Body of pancreas (tissue), 4 donors: ENCODE data around the gene SLC66A3. TPM values are rescaled to one million over a fixed set of nuclear protein-coding genes. Genes with fewer than 3 reads are reported as not detected.

Experiments used
- ATAC-seq: fragments of 150-250 bp; one replicate; pipeline ENCODE4 v1.9.1; 2016
- DNase-seq, 4 donors: peaks; one replicate each; pipeline ENCODE4 v3.0.0-alpha.2; 2019
- H3K27ac ChIP-seq, 4 donors: fragments of 200-600 bp; sonication (generic); 1 replicate in 3 of 4; 2 replicates in 1 of 4; pipeline versions ENCODE4 v1.5.1 to v1.6.1; 2016 to 2019; ENCODE audit warnings: mild to moderate bottlenecking in 1 of 4, mixed read lengths in 1 of 4, moderate library complexity in 1 of 4
- H3K27me3 ChIP-seq, 2 donors: fragments of 200-600 bp; sonication (generic); one replicate each; pipeline ENCODE4 v1.6.0; 2016; ENCODE audit warnings: mild to moderate bottlenecking in 1 of 2
- H3K36me3 ChIP-seq, 2 donors: fragments of 200-600 bp; sonication (generic); replicated peaks in 1 of 2; 2 replicates each; pipeline ENCODE4 v1.5.1; 2016; ENCODE audit warnings: low read depth in 2 of 2; ENCODE audit not compliant: insufficient read depth in 1 of 2
- H3K4me1 ChIP-seq: fragments of 200-600 bp; sonication (generic); one replicate; pipeline ENCODE4 v1.6.0; 2016
- H3K4me3 ChIP-seq, 2 donors: fragments of 200-600 bp; sonication (generic); 1 replicate in 1 of 2; 2 replicates in 1 of 2; pipeline ENCODE4 v1.5.1; 2016 to 2019
- H3K9me3 ChIP-seq, 3 donors: fragments of 200-600 bp; sonication (generic); 1 replicate in 2 of 3; 2 replicates in 1 of 3; pipeline ENCODE4 v1.5.1; 2016
- POLR2A ChIP-seq, 3 donors: fragments of 450-650 bp; IDR thresholded peaks; one replicate each; pipeline ENCODE4 v1.6.1; 2016; ENCODE audit warnings: antibody characterized with exemption in 3 of 3, mild to moderate bottlenecking in 2 of 3
- WGBS, 2 donors: methylation state at CpG; one replicate each; pipeline ENCODE4 v1.1.5; 2017; 5-methylcytosine and 5-hydroxymethylcytosine counted together
- intact Hi-C: fragments of 100-400 bp; cut with DNase I; formaldehyde crosslinking; loops from one replicate; pipeline ENCODE4 v1.15.1; 2023
- total RNA-seq, 2 donors: library from RNA; depleted of rRNA; stranded (reverse); fragments of >200 nt; gene quantifications; one replicate each; pipeline ENCODE4 v1.1.0, GENCODE V29; 2016
- TF ChIP-seq, protein P1 (sequence below), 7 experiments: fragments of 450-650 bp in 4 of 7; fragments of 200-600 bp in 3 of 7; sonication (generic) in 3 of 7; IDR thresholded peaks; one replicate each; pipeline ENCODE4 v1.5.1; 2016 to 2019; ENCODE audit warnings: antibody characterized with exemption in 7 of 7

SLC66A3 gene
- total RNA-seq, 2 donors from 2014 or later = 28.0 to 38.2 TPM

DNA sequence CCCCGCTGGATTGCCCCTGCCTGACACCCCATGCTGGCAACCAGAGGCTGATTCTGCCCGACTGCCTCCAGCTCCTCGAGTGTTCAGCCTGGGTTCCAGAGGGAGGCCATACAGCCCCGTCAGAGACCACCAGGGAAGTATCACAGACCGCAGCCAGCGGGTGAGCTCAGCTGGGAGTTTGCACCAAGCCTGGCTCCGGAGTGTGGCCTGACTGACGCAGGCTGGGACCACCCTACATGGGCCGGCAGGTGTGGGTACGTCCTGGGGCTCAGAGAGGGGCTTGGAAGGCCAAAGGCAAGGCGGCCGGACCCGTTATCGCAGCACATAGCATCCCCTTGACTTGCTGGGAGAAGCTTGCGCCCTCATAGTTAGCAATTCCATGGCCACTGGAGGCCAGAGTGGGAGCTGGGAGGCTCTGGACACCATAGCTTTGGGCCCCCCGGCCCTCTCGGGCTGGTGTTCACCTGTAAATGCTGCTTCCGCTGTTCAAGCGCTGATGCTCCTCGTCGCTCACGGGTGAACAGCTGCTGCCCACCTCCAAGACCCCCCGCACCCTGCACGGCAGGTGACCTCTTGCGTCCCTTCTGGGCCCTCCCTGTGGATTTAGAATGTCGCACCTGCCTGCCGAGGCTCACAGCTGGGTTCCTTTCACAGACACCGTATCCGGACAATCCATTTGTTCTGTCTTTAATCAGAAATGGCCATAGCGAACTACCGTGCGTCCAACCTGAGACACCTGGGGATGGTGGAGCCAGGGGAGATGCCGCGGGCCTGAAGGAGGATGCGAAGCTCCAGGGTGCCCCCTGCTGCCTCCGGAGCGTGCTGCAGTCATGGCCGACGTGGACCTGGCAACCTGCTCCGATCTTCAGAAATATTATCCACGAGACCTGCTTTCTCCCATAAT lies 31.2 kb upstream of the SLC66A3 start:
- no peaks in the 10 kb centered on the region for H3K9me3 ChIP-seq
- 20 to 47% methylated on average over 5 to 38 of the region's 41 CpGs for WGBS, 2 donors
- H3K27me3 ChIP-seq = no peaks in the 10 kb centered on the region
- H3K36me3 ChIP-seq = no peaks in the 10 kb centered on the region
- ATAC-seq (peak; percentile 86), DNase-seq (peak; percentile 78 to 87 (median 82))
- no peak overlapping the region for H3K27ac ChIP-seq
- TF ChIP-seq, protein P1, sequence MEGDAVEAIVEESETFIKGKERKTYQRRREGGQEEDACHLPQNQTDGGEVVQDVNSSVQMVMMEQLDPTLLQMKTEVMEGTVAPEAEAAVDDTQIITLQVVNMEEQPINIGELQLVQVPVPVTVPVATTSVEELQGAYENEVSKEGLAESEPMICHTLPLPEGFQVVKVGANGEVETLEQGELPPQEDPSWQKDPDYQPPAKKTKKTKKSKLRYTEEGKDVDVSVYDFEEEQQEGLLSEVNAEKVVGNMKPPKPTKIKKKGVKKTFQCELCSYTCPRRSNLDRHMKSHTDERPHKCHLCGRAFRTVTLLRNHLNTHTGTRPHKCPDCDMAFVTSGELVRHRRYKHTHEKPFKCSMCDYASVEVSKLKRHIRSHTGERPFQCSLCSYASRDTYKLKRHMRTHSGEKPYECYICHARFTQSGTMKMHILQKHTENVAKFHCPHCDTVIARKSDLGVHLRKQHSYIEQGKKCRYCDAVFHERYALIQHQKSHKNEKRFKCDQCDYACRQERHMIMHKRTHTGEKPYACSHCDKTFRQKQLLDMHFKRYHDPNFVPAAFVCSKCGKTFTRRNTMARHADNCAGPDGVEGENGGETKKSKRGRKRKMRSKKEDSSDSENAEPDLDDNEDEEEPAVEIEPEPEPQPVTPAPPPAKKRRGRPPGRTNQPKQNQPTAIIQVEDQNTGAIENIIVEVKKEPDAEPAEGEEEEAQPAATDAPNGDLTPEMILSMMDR (IDR thresholded peaks at IDR 0.05) = peak; percentile 61 to 91 (median 84)
- no peak for TF ChIP-seq POLR2A (IDR thresholded peaks at IDR 0.05)
- no peak overlapping the region for H3K4me3 ChIP-seq
- intact Hi-C loops = loop anchor here (2.0 kb wide), 1 partner anchor 289 kb away; no protein-coding TSS in a partner anchor
- peaks cover 6% of the 10 kb centered on the region for H3K4me1 ChIP-seq

DNA sequence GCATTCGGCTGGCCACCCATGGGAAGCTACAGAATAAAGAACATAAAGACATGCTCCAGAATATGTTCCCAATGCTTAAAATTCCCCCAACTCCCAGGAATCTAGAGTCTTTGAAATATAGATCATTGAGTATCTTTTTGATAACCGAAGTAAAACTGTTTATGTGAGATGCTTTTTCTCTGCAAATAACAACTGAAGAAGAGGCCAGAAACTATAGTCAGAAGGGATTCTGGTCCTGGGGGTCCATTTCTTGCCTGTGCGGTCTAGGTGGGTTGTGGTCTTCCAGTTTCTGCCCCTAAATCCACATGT lies 30.6 kb upstream of the SLC66A3 start:
- Histone ChIP-seq H3K9me3 (no peaks in the 10 kb centered on the region), H3K36me3 (no peaks in the 10 kb centered on the region), H3K4me1 (peaks cover 6% of the 10 kb centered on the region), H3K27me3 (no peaks in the 10 kb centered on the region), H3K4me3 (no peak overlapping the region), H3K27ac (no peak overlapping the region)
- ATAC-seq (no peak), DNase-seq (no peak)
- TF ChIP-seq, protein P1 (IDR thresholded peaks at IDR 0.05) = no peak
- no peak for TF ChIP-seq POLR2A (IDR thresholded peaks at IDR 0.05)
- intact Hi-C loops = no loop called here
- WGBS, 2 donors = 38 to 43% methylated on average over 3 of the region's 3 CpGs

GRCh38 chr2:11127761-11128160 lies 27.5 kb upstream of the SLC66A3 start:
- no peak for ATAC-seq
- no peak overlapping the region for H3K4me3 ChIP-seq
- peaks cover 27% of the 10 kb centered on the region for H3K4me1 ChIP-seq
- no peaks in the 10 kb centered on the region for H3K9me3 ChIP-seq
- TF ChIP-seq, protein P1 (IDR thresholded peaks at IDR 0.05) = no peak
- TF ChIP-seq POLR2A (IDR thresholded peaks at IDR 0.05) = no peak
- H3K27me3 ChIP-seq = no peaks in the 10 kb centered on the region
- no peak overlapping the region for H3K27ac ChIP-seq
- WGBS, 2 donors = 48 to 50% methylated on average over 5 of the region's 5 CpGs
- intact Hi-C loops = no loop called here
- no peak for DNase-seq
- no peaks in the 10 kb centered on the region for H3K36me3 ChIP-seq

DNA sequence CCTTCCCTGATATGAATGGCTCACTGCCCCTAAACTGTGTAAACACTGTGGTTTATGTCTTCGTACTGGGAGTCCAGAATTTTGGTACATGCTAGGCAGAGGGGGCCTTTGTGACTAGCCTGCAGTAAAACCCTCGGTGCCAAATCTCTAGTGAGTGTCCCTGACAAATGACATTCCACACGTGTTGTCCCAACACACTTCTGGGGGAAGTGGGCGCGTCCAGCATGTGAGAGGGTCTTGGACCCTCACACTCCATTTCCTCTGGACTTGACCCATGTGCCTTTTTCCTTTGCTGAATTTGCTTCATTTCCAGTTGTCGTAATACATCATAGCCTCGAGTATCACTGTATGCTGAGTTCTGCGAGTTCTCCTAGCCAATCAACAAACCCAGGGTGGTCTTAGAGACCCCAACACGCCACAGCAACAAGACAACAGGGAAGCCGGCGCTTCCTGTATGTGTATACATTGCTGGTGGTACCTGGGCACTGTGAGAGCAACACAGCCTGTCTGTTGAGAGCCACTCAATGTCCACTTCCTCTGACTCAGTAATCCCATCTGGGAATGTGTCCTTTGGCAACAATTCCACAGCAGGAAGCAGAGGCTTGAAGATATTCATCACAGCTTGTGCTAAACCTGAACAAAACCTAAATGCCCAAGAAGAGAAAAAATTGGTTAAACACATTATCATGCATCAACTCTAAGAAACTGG lies 26.9 kb upstream of the SLC66A3 start:
- intact Hi-C loops = no loop called here
- TF ChIP-seq POLR2A (IDR thresholded peaks at IDR 0.05) = no peak
- TF ChIP-seq, protein P1 (IDR thresholded peaks at IDR 0.05) = no peak
- no peaks in the 10 kb centered on the region for H3K9me3 ChIP-seq
- DNase-seq = no peak
- H3K36me3 ChIP-seq = no peaks in the 10 kb centered on the region
- WGBS, 2 donors = 63% methylated on average over 11 of the region's 11 CpGs
- no peak for ATAC-seq
- no peaks in the 10 kb centered on the region for H3K27me3 ChIP-seq
- no peak overlapping the region for H3K27ac ChIP-seq
- no peak overlapping the region for H3K4me3 ChIP-seq
- peaks cover 31% of the 10 kb centered on the region for H3K4me1 ChIP-seq
